ENCODE data around the gene PRDM16. TPM values are rescaled to one million over a fixed set of nuclear protein-coding genes. Genes with fewer than 3 reads are reported as not detected.

PRDM16 gene
- total RNA-seq, 1 donor: 6.5 TPM

- Histone ChIP-seq H4K20me1 (ENCODE audit: insufficient read depth, low read length) (peaks cover 3% of the 10 kb centered on the region), H3K79me2 (ENCODE audit: insufficient read depth, low read length) (no peaks in the 10 kb centered on the region), H3K4me1 (ENCODE audit: insufficient read depth, low read length) (peaks cover 5% of the 10 kb centered on the region), H3K4me2 (ENCODE audit: insufficient read depth, low read length) (no peak overlapping the region), H3K27me3 (ENCODE audit: insufficient read depth, low read length) (no peaks in the 10 kb centered on the region), H3K36me3 (ENCODE audit: insufficient read depth, low read length) (no peaks in the 10 kb centered on the region), H3K27ac (ENCODE audit: low read depth, low read length) (no peak overlapping the region), H3K9me3 (ENCODE audit: low read depth, low read length) (no peaks in the 10 kb centered on the region), H3K4me3 (ENCODE audit: insufficient read depth, low read length) (no peak overlapping the region), H2AFZ (ENCODE audit: low read length) (no peak overlapping the region)
- no peak for DNase-seq (ENCODE audit: insufficient read length, low spot score, missing footprints)
- TF ChIP-seq CTCF (IDR thresholded peaks at IDR 0.05; ENCODE audit: extremely low read depth, low read depth, low read length): no peak
Measured at GRCh38 chr1:3209201-3209600, 140.2 kb downstream of the PRDM16 start.

- no peak for DNase-seq (ENCODE audit: insufficient read length, low spot score, missing footprints)
- H3K36me3 ChIP-seq (ENCODE audit: insufficient read depth, low read length): no peaks in the 10 kb centered on the region
- H3K4me2 ChIP-seq (ENCODE audit: insufficient read depth, low read length): no peak overlapping the region
- no peaks in the 10 kb centered on the region for H3K9me3 ChIP-seq (ENCODE audit: low read depth, low read length)
- H4K20me1 ChIP-seq (ENCODE audit: insufficient read depth, low read length): peaks cover 9% of the 10 kb centered on the region
- no peak overlapping the region for H2AFZ ChIP-seq (ENCODE audit: low read length)
- no peak overlapping the region for H3K4me3 ChIP-seq (ENCODE audit: insufficient read depth, low read length)
- H3K27me3 ChIP-seq (ENCODE audit: insufficient read depth, low read length): no peaks in the 10 kb centered on the region
- no peak for TF ChIP-seq CTCF (IDR thresholded peaks at IDR 0.05; ENCODE audit: extremely low read depth, low read depth, low read length)
- H3K4me1 ChIP-seq (ENCODE audit: insufficient read depth, low read length): no peaks in the 10 kb centered on the region
- no peaks in the 10 kb centered on the region for H3K79me2 ChIP-seq (ENCODE audit: insufficient read depth, low read length)
- no peak overlapping the region for H3K27ac ChIP-seq (ENCODE audit: low read depth, low read length)
Measured at GRCh38 chr1:3211582-3212375, 142.8 kb downstream of the PRDM16 start.

DNA sequence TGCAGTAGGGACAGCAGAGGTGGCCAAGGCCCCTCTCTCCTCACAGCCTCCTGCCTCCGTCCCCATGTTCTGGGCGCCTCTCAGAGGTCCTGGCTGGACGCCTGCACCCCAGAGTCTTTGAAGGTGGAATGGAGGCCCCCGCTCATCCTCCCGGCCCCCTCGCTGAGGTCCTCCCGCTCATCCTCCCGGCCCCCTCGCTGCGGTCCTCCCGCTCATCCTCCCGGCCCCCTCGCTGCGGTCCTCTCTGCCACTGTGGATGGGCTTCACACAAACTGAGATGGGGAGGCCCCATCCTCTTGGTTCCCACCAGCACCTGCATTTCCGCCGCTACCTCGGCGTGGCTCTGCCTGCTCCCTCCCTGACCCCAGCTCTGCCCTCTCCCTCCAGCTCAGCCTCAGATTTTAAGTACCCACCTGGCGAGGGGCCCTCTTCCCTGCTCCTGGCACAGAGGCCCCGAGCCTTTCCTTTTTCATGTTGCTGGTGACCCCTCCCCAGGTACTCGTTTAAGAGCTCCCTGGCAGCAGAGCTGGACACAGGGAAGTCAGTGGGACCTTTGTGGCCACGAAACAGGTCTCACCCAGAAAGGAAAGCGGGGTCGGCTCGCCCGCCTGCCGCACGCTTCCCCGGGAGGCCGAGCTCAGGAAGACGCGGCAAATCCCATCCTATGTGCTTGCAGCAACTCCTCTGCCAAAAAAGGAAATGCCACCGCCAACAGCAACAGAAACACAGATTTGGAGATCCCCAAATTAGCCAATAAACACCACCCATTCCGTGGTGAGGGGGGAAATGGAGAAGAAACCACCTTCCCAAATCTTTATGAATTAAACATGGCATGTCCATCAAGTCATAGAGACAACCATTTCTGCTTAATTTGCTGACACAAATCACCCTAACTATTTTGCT lies 143.7 kb downstream of the PRDM16 start:
- Histone ChIP-seq H3K4me1 (ENCODE audit: insufficient read depth, low read length) (no peaks in the 10 kb centered on the region), H3K4me2 (ENCODE audit: insufficient read depth, low read length) (no peak overlapping the region), H3K27ac (ENCODE audit: low read depth, low read length) (no peak overlapping the region), H2AFZ (ENCODE audit: low read length) (no peak overlapping the region), H3K9me3 (ENCODE audit: low read depth, low read length) (no peaks in the 10 kb centered on the region), H3K79me2 (ENCODE audit: insufficient read depth, low read length) (no peaks in the 10 kb centered on the region), H3K36me3 (ENCODE audit: insufficient read depth, low read length) (no peaks in the 10 kb centered on the region), H4K20me1 (ENCODE audit: insufficient read depth, low read length) (peaks cover 12% of the 10 kb centered on the region), H3K27me3 (ENCODE audit: insufficient read depth, low read length) (peaks cover under 1% of the 10 kb centered on the region), H3K4me3 (ENCODE audit: insufficient read depth, low read length) (no peak overlapping the region)
- TF ChIP-seq CTCF (IDR thresholded peaks at IDR 0.05; ENCODE audit: extremely low read depth, low read depth, low read length): no peak
- DNase-seq (ENCODE audit: insufficient read length, low spot score, missing footprints): no peak

DNA sequence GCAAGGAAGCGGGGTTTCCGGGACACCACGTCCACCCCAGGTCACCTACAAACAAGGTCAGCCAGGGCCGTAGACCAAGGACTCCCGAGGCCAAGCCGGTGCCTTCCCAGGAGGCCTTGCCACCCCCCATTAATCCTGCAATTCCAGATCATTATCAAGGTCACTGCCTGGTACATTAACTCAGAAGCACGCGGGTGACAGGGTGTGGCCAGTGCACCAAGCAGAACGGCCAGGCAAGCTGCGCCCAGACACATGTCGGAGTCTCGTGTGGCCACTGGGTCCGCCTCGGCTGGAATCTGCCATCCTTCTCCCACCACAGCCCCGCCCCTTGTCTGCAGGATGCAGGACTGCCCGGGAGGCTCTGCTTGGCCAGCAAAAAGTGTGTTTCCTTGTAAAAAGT lies 144.7 kb downstream of the PRDM16 start:
- H3K4me2 ChIP-seq (ENCODE audit: insufficient read depth, low read length): no peak overlapping the region
- no peak overlapping the region for H3K4me3 ChIP-seq (ENCODE audit: insufficient read depth, low read length)
- no peaks in the 10 kb centered on the region for H3K36me3 ChIP-seq (ENCODE audit: insufficient read depth, low read length)
- no peak for DNase-seq (ENCODE audit: insufficient read length, low spot score, missing footprints)
- no peaks in the 10 kb centered on the region for H3K9me3 ChIP-seq (ENCODE audit: low read depth, low read length)
- H3K79me2 ChIP-seq (ENCODE audit: insufficient read depth, low read length): no peaks in the 10 kb centered on the region
- TF ChIP-seq CTCF (IDR thresholded peaks at IDR 0.05; ENCODE audit: extremely low read depth, low read depth, low read length): no peak
- H3K27ac ChIP-seq (ENCODE audit: low read depth, low read length): no peak overlapping the region
- H2AFZ ChIP-seq (ENCODE audit: low read length): no peak overlapping the region
- H4K20me1 ChIP-seq (ENCODE audit: insufficient read depth, low read length): peaks cover 22% of the 10 kb centered on the region
- peaks cover 4% of the 10 kb centered on the region for H3K4me1 ChIP-seq (ENCODE audit: insufficient read depth, low read length)
- peaks cover 3% of the 10 kb centered on the region for H3K27me3 ChIP-seq (ENCODE audit: insufficient read depth, low read length)

All from osteoblast (primary cell).